Esophagus squamous epithelium (tissue), 5 donors: ENCODE data around the gene PRM2. TPM values are rescaled to one million over a fixed set of nuclear protein-coding genes. Genes with fewer than 3 reads are reported as not detected.

Experiments
- DNase-seq: peaks from one replicate; lab custom pipeline; 2025; lab: John Stamatoyannopoulos, UW
- H3K27ac ChIP-seq, 4 donors: fragments of 200-600 bp; sonication (generic); one replicate each; pipeline ENCODE4 v1.5.1; 2016 to 2019; ENCODE audit warnings: mild to moderate bottlenecking in 1 of 4
- H3K27me3 ChIP-seq, 4 donors: fragments of 200-600 bp; sonication (generic); 1 replicate in 3 of 4; 2 replicates in 1 of 4; pipeline versions ENCODE4 v1.5.1 to v1.6.0; 2017 to 2021; ENCODE audit warnings: antibody characterized with exemption in 1 of 4
- H3K36me3 ChIP-seq, 3 donors: fragments of 200-600 bp; sonication (generic); one replicate each; pipeline ENCODE4 v1.5.1; 2016 to 2019
- H3K4me1 ChIP-seq, 3 donors: fragments of 200-600 bp; sonication (generic); one replicate each; pipeline ENCODE4 v1.5.1; 2017 to 2019
- H3K4me3 ChIP-seq, 4 donors: fragments of 200-600 bp; sonication (generic); 1 replicate in 3 of 4; 2 replicates in 1 of 4; pipeline ENCODE4 v1.5.1; 2016 to 2019; ENCODE audit warnings: mild to moderate bottlenecking in 2 of 4, moderate library complexity in 1 of 4
- H3K9me3 ChIP-seq, 3 donors: fragments of 200-600 bp; sonication (generic); one replicate each; pipeline ENCODE4 v1.5.1; 2016 to 2019
- POLR2A ChIP-seq, 4 donors: fragments of 450-650 bp; IDR thresholded peaks; one replicate each; pipeline ENCODE4 v1.6.1; 2017; ENCODE audit warnings: antibody characterized with exemption in 4 of 4, mild to moderate bottlenecking in 4 of 4, moderate library complexity in 3 of 4
- WGBS, 2 donors: methylation state at CpG; one replicate each; pipeline ENCODE4 v1.1.5; 2018; 5-methylcytosine and 5-hydroxymethylcytosine counted together
- intact Hi-C: fragments of 100-400 bp; cut with DNase I; formaldehyde crosslinking; loops from one replicate; pipeline ENCODE4 v1.15.0; 2022
- total RNA-seq, 4 donors: library from RNA; depleted of rRNA; stranded (reverse); fragments of >200 nt; gene quantifications; one replicate each; pipeline ENCODE4 v1.1.0, GENCODE V29; 2016
- TF ChIP-seq, protein P1 (sequence below), 6 experiments: fragments of 450-650 bp in 4 of 6; fragments of 200-600 bp in 2 of 6; sonication (generic) in 2 of 6; IDR thresholded peaks; one replicate each; pipeline ENCODE4 v1.5.1; 2016 to 2019; ENCODE audit warnings: antibody characterized with exemption in 6 of 6, mild to moderate bottlenecking in 4 of 6, moderate library complexity in 4 of 6
- donor health status: DM: yes; HTN: yes; CAD: no.

PRM2 gene
- total RNA-seq, 4 donors from 2014 or later, result not detected

GRCh38 chr16:11250786-11251524 is 25.3 kb downstream of the PRM2 start:
- Histone ChIP-seq H3K4me1 (peaks cover 11 to 49% (median 13%) of the 10 kb centered on the region in 3 donors), H3K27me3 (peaks cover 0 to 27% (median 0%) of the 10 kb centered on the region in 4 donors), H3K9me3 (no peaks in the 10 kb centered on the region), H3K4me3 (no peak overlapping the region), H3K36me3 (no peaks in the 10 kb centered on the region), H3K27ac (no peak overlapping the region)
- WGBS, 2 donors, result 91 to 92% methylated on average over 10 of the region's 10 CpGs
- TF ChIP-seq, protein P1, sequence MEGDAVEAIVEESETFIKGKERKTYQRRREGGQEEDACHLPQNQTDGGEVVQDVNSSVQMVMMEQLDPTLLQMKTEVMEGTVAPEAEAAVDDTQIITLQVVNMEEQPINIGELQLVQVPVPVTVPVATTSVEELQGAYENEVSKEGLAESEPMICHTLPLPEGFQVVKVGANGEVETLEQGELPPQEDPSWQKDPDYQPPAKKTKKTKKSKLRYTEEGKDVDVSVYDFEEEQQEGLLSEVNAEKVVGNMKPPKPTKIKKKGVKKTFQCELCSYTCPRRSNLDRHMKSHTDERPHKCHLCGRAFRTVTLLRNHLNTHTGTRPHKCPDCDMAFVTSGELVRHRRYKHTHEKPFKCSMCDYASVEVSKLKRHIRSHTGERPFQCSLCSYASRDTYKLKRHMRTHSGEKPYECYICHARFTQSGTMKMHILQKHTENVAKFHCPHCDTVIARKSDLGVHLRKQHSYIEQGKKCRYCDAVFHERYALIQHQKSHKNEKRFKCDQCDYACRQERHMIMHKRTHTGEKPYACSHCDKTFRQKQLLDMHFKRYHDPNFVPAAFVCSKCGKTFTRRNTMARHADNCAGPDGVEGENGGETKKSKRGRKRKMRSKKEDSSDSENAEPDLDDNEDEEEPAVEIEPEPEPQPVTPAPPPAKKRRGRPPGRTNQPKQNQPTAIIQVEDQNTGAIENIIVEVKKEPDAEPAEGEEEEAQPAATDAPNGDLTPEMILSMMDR (IDR thresholded peaks at IDR 0.05), result no peak
- no peak for TF ChIP-seq POLR2A (IDR thresholded peaks at IDR 0.05)
- no peak for DNase-seq
- intact Hi-C loops, result loop anchor here (10.0 kb wide), 1 partner anchor 104 kb away; no protein-coding TSS in a partner anchor

DNA sequence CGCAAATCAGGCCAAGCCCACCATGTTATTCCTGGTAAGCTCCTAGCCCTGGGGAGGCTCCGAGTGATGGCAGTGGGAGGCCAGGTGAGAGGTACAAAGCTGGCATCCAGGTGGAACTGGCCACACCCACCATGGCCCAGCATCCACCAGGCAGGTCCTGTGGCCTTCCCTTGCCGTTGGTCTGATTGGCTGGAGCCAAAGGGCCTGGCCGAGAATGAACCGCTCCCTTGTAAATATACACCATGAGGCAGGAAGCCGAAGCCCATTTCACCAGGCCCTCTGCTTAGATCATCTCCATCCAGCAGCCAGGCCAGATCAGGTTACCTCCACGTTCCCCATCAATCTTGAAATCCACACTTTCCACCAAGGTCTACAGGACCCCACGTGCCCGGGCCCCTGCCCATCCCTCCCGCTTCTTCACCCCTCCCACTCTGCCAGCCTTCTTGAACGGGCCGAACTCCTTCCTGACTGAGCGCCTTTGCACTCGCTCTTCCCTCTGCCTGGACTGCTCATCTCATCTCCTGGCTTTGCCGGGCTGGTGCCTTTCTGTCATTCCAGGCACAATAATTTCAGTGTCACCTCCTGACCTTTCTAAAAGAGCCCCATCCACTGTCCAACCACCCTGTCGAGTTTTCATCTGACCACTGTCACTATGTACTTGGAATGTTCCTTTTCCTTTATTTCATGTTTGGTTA is 26.0 kb downstream of the PRM2 start:
- Histone ChIP-seq H3K4me3 (no peak overlapping the region), H3K9me3 (no peaks in the 10 kb centered on the region), H3K4me1 (peaks cover 9 to 43% (median 13%) of the 10 kb centered on the region in 3 donors), H3K27me3 (peaks cover 0 to 31% (median 0%) of the 10 kb centered on the region in 4 donors), H3K27ac (no peak overlapping the region), H3K36me3 (no peaks in the 10 kb centered on the region)
- TF ChIP-seq, protein P1 (IDR thresholded peaks at IDR 0.05), result no peak
- no peak for TF ChIP-seq POLR2A (IDR thresholded peaks at IDR 0.05)
- no peak for DNase-seq
- WGBS, 2 donors, result 62 to 66% methylated on average over 11 to 14 of the region's 16 CpGs
- intact Hi-C loops, result loop anchor here (10.0 kb wide), 1 partner anchor 105 kb away; no protein-coding TSS in a partner anchor

GRCh38 chr16:11249233-11250061 is 26.8 kb downstream of the PRM2 start:
- Histone ChIP-seq H3K27ac (no peak overlapping the region), H3K27me3 (peaks cover 0 to 33% (median 0%) of the 10 kb centered on the region in 4 donors), H3K4me1 (peaks cover under 1 to 36% (median 11%) of the 10 kb centered on the region in 3 donors), H3K36me3 (no peaks in the 10 kb centered on the region), H3K9me3 (no peaks in the 10 kb centered on the region), H3K4me3 (no peak overlapping the region)
- WGBS, 2 donors, result 84 to 91% methylated on average over 26 to 40 of the region's 63 CpGs
- intact Hi-C loops, result loop anchor here (10.0 kb wide), 1 partner anchor 105 kb away; no protein-coding TSS in a partner anchor
- no peak for TF ChIP-seq POLR2A (IDR thresholded peaks at IDR 0.05)
- TF ChIP-seq, protein P1 (IDR thresholded peaks at IDR 0.05), result no peak
- no peak for DNase-seq

DNA sequence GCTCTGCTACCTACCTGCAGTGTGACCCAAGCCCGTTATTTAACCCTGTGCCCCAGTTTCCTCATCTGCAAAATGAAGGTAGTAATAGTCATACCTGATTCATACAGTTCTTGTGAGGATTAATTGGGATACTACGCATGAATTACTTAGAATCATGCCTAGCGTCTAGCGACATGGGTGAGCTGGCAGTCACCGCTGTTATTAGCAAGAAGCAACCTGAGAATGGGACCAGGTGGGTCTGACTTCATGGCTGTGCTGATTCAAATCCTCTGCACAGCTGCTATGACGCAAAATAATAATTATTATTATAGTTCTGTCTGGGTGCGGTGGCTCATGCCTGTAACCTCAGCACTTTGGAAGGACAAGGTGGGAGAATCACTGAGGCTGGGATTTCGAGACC is 28.1 kb downstream of the PRM2 start:
- intact Hi-C loops, result no loop called here
- TF ChIP-seq POLR2A (IDR thresholded peaks at IDR 0.05), result no peak
- TF ChIP-seq, protein P1 (IDR thresholded peaks at IDR 0.05), result no peak
- H3K4me3 ChIP-seq, result no peak overlapping the region

More for the DNA sequence above, 28.1 kb downstream of the PRM2 start:
- Histone ChIP-seq H3K27ac (no peak overlapping the region), H3K27me3 (peaks cover 0 to 31% (median 0%) of the 10 kb centered on the region in 4 donors), H3K9me3 (no peaks in the 10 kb centered on the region), H3K4me1 (peaks cover 0 to 22% (median 4%) of the 10 kb centered on the region in 3 donors), H3K36me3 (no peaks in the 10 kb centered on the region)
- 40 to 51% methylated on average over 8 of the region's 8 CpGs for WGBS, 2 donors
- no peak for DNase-seq
